C4-2B (cell line): Measurements from ENCODE around the gene TNFSF13B.

Experiments
- CTCF ChIP-seq: fragments of 450-650 bp; conservative IDR thresholded peaks from 2 replicates; pipeline ENCODE4 v1.5.1; 2017; ENCODE audit warnings: mild to moderate bottlenecking
- ZFX ChIP-seq: fragments of 450-650 bp; IDR thresholded peaks from 2 replicates; pipeline ENCODE4 v1.6.1; 2017

GRCh38 chr13:108357228-108357627 is 87.7 kb downstream of the TNFSF13B start:
- TF ChIP-seq CTCF (no peak), ZFX (no peak)
